Type B pancreatic cell (in vitro differentiated cells): ENCODE measurements around the gene EMP2. TPM values are rescaled to one million over a fixed set of nuclear protein-coding genes. Genes with fewer than 3 reads are reported as not detected.

Experiments used
- DNase-seq: peaks from one replicate; pipeline ENCODE4 v3.0.0; 2021; ENCODE audit warnings: mixed read lengths; ENCODE audit not compliant: unreplicated experiment; ENCODE audit errors: extremely low spot score
- H3K27ac Mint-ChIP-seq: 2 replicates; pipeline ENCODE4 v1.8.0; 2021; ENCODE audit warnings: mild to moderate bottlenecking, mixed read lengths
- H3K27me3 Mint-ChIP-seq: 2 replicates; pipeline ENCODE4 v1.8.0; 2021; ENCODE audit warnings: mixed read lengths
- H3K36me3 Mint-ChIP-seq: 2 replicates; pipeline ENCODE4 v1.8.0; 2021; ENCODE audit warnings: mixed read lengths
- H3K4me1 Mint-ChIP-seq: one replicate; pipeline ENCODE4 v1.8.0; 2021; ENCODE audit warnings: mixed read lengths; ENCODE audit not compliant: unreplicated experiment
- H3K4me3 Mint-ChIP-seq: 2 replicates; pipeline ENCODE4 v1.8.0; 2021; ENCODE audit warnings: mild to moderate bottlenecking, mixed read lengths
- H3K9me3 Mint-ChIP-seq: 2 replicates; pipeline ENCODE4 v1.8.0; 2021; ENCODE audit warnings: mixed read lengths
- total RNA-seq: library from RNA; stranded (reverse); gene quantifications from 2 replicates; pipeline ENCODE4 v1.2.1, GENCODE V29; 2021; ENCODE audit warnings: low replicate concordance
- TF ChIP-seq, protein P1 (sequence below): fragments of 200-600 bp; sonication (generic); conservative IDR thresholded peaks from 2 replicates; pipeline ENCODE4 v1.5.0; 2021; ENCODE audit warnings: antibody characterized with exemption, mild to moderate bottlenecking

Gene EMP2
- total RNA-seq, 1 donor from 2014 or later, result 36.3 TPM

- Mint-ChIP-seq H3K9me3 (no peaks in the 10 kb centered on the region), H3K36me3 (peaks cover 5% of the 10 kb centered on the region), H3K4me1 (no peaks in the 10 kb centered on the region), H3K4me3 (no peak overlapping the region), H3K27me3 (no peaks in the 10 kb centered on the region), H3K27ac (no peak overlapping the region)
- no peak for DNase-seq
- TF ChIP-seq, protein P1, sequence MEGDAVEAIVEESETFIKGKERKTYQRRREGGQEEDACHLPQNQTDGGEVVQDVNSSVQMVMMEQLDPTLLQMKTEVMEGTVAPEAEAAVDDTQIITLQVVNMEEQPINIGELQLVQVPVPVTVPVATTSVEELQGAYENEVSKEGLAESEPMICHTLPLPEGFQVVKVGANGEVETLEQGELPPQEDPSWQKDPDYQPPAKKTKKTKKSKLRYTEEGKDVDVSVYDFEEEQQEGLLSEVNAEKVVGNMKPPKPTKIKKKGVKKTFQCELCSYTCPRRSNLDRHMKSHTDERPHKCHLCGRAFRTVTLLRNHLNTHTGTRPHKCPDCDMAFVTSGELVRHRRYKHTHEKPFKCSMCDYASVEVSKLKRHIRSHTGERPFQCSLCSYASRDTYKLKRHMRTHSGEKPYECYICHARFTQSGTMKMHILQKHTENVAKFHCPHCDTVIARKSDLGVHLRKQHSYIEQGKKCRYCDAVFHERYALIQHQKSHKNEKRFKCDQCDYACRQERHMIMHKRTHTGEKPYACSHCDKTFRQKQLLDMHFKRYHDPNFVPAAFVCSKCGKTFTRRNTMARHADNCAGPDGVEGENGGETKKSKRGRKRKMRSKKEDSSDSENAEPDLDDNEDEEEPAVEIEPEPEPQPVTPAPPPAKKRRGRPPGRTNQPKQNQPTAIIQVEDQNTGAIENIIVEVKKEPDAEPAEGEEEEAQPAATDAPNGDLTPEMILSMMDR, result no peak
Observed at GRCh38 chr16:10522966-10523365, 57.4 kb downstream of the EMP2 start.

DNA sequence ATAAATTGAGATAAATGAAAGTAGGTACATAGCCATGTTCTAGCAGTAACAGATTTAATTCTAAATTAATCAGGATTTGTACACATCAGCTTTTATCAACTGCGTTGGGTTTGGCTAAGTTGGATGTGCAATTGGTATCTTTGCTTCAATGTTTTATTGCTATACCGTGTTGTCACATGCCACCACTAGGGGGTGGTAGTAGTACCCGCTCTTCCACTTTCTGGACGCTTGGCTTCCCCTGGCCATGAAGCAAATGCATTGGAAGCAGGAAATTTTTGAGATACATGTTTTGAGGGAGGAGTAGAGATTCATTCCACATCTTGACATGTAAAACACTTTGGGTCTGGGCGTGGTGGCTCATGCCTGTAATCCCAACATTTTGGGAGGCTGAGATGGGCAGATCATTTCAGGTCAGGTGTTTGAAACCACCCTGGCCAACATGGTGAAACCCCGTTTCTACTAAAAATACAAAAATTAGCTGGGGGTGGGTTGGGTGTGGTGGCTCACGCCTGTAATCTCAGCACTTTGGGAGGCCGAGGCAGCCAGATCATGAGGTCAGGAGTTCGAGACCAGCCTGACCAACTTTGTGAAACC, 58.6 kb downstream of the EMP2 start:
- TF ChIP-seq, protein P1, result peak; percentile 91
- no peak overlapping the region for H3K4me3 Mint-ChIP-seq
- H3K9me3 Mint-ChIP-seq, result no peaks in the 10 kb centered on the region
- no peaks in the 10 kb centered on the region for H3K4me1 Mint-ChIP-seq
- H3K36me3 Mint-ChIP-seq, result peaks cover 5% of the 10 kb centered on the region
- DNase-seq, result no peak
- no peaks in the 10 kb centered on the region for H3K27me3 Mint-ChIP-seq
- peak overlapping the region; percentile 9 for H3K27ac Mint-ChIP-seq

GRCh38 chr16:10520869-10521578, 59.4 kb downstream of the EMP2 start:
- TF ChIP-seq, protein P1, result no peak
- peaks cover 5% of the 10 kb centered on the region for H3K36me3 Mint-ChIP-seq
- H3K27ac Mint-ChIP-seq, result no peak overlapping the region
- no peaks in the 10 kb centered on the region for H3K27me3 Mint-ChIP-seq
- no peaks in the 10 kb centered on the region for H3K4me1 Mint-ChIP-seq
- DNase-seq, result no peak
- no peaks in the 10 kb centered on the region for H3K9me3 Mint-ChIP-seq
- H3K4me3 Mint-ChIP-seq, result no peak overlapping the region

DNA sequence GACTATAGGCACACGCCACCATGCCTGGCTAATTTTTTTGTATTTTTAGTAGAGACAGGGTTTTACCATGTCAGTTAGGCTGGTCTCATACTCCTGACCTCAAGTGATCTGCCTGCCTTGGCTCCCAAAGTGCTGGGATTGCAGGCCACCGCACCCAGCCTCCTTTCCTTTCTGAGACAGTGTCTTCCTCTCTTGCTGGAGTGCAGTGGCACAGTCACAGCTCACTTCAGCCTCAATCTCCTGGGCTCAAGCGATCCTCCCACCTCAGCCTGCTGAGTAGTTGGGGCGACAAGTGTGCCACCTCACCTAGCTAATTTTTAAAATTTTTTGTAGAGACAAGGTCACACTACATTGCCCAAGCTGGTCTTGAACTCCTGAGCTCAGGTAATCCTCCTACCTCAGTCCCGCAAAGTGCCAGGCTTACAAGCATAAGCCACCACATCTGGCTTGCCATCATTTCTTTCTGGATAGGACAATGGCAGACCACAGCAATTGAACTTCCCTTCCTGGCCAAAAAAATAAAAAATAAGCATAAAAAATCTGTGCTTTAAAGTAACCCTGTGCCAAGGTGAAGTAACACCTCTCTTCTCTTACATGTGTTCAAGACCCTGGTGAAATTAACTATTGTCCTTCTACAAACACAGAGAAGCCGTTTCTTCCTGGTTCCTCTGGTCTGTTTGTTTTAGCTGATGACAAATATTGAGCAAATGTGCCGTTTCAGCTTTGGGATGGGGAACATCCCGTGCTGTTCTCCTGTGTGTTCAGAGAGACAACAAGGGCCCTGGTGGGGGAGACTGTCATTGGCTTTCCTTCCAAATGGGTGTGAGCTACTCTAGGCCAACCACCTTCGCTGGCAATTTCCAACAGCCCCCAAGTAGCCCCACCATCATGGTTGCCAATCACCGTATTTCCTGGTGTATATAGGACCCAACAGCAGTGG, 60.2 kb downstream of the EMP2 start:
- no peaks in the 10 kb centered on the region for H3K9me3 Mint-ChIP-seq
- DNase-seq, result no peak
- no peak overlapping the region for H3K4me3 Mint-ChIP-seq
- H3K27me3 Mint-ChIP-seq, result no peaks in the 10 kb centered on the region
- H3K4me1 Mint-ChIP-seq, result no peaks in the 10 kb centered on the region
- H3K36me3 Mint-ChIP-seq, result no peaks in the 10 kb centered on the region
- H3K27ac Mint-ChIP-seq, result peak overlapping the region; percentile 15
- TF ChIP-seq, protein P1, result no peak

DNA sequence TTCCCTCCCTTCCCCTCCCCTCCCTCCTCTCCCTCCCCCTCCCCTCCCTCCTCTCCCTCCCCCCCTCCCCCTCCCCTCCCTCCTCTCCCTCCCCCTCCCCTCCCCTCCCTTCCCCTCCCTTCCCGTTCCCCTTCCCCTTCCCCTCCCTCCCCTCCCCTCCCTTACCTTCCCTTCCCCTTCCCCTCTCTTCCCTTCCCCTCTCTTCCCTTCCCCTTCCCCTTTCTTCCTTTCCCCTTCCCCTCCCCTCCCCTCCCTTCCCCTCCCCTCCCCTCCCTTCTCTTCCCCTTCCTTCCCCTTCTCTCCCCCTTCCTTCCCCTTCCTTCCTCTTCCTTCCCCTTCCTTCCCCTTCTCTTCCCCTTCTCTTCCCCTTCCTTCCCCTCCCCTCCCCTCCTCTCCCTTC, 61.1 kb downstream of the EMP2 start:
- H3K4me3 Mint-ChIP-seq, result no peak overlapping the region
- H3K36me3 Mint-ChIP-seq, result no peaks in the 10 kb centered on the region
- TF ChIP-seq, protein P1, result no peak
- H3K9me3 Mint-ChIP-seq, result no peaks in the 10 kb centered on the region
- H3K27me3 Mint-ChIP-seq, result no peaks in the 10 kb centered on the region
- no peak overlapping the region for H3K27ac Mint-ChIP-seq
- no peak for DNase-seq
- H3K4me1 Mint-ChIP-seq, result peaks cover 2% of the 10 kb centered on the region
